Nephron (organoid): ENCODE results near the gene TEDC1.
A peak's percentile ranks its signal among the peaks of the same experiment; 100 is the strongest.

ENCODE experiments used
- H3K27ac Mint-ChIP-seq, 3 experiments: 2 replicates each; pipeline ENCODE4 v1.8.0; 2020; ENCODE audit warnings: mixed read lengths in 3 of 3, mild to moderate bottlenecking in 2 of 3, moderate library complexity in 1 of 3
- H3K27me3 Mint-ChIP-seq: 2 replicates; pipeline ENCODE4 v1.8.0; 2021; ENCODE audit warnings: low read depth, mild to moderate bottlenecking, moderate library complexity, mixed read lengths
- H3K36me3 Mint-ChIP-seq: 2 replicates; pipeline ENCODE4 v1.8.0; 2020; ENCODE audit warnings: low read depth, mixed read lengths
- H3K4me1 Mint-ChIP-seq: 2 replicates; pipeline ENCODE4 v1.8.0; 2020; ENCODE audit warnings: mixed read lengths
- H3K4me3 Mint-ChIP-seq, 3 experiments: 2 replicates each; pipeline ENCODE4 v1.8.0; 2020; ENCODE audit warnings: mild to moderate bottlenecking in 3 of 3, mixed read lengths in 3 of 3, moderate library complexity in 2 of 3
- H3K9me3 Mint-ChIP-seq: 2 replicates; pipeline ENCODE4 v1.8.0; 2020; ENCODE audit warnings: mixed read lengths
- CTCF ChIP-seq, 3 experiments: fragments of 200-600 bp; sonication (generic); IDR thresholded peaks; one replicate each; pipeline ENCODE4 v1.5.0; 2021; ENCODE audit warnings: antibody characterized with exemption in 3 of 3; ENCODE audit not compliant: unreplicated experiment in 3 of 3

Gene TEDC1

GRCh38 chr14:105480807-105481801 is 9.9 kb upstream of the TEDC1 start:
- no peaks in the 10 kb centered on the region for H3K36me3 Mint-ChIP-seq
- H3K4me1 Mint-ChIP-seq, result peaks cover 32% of the 10 kb centered on the region
- H3K4me3 Mint-ChIP-seq, result peak overlapping the region; percentile 64 to 69 (median 68)
- peak; percentile 99 for TF ChIP-seq CTCF (IDR thresholded peaks at IDR 0.05; ENCODE audit: unreplicated experiment in 3 of 3)
- H3K27me3 Mint-ChIP-seq, result peaks cover 61% of the 10 kb centered on the region
- peak overlapping the region; percentile 82 to 97 (median 95) for H3K27ac Mint-ChIP-seq
- H3K9me3 Mint-ChIP-seq, result no peaks in the 10 kb centered on the region

- Mint-ChIP-seq H3K4me1 (peaks cover 32% of the 10 kb centered on the region), H3K9me3 (no peaks in the 10 kb centered on the region), H3K36me3 (no peaks in the 10 kb centered on the region), H3K4me3 (peak overlapping the region; percentile 60 to 74 (median 71)), H3K27ac (peak overlapping the region; percentile 75 to 98 (median 97)), H3K27me3 (peaks cover 64% of the 10 kb centered on the region)
- TF ChIP-seq CTCF (IDR thresholded peaks at IDR 0.05; ENCODE audit: unreplicated experiment in 3 of 3), result no peak
Measured at GRCh38 chr14:105481886-105482457, 9.1 kb upstream of the TEDC1 start.

DNA sequence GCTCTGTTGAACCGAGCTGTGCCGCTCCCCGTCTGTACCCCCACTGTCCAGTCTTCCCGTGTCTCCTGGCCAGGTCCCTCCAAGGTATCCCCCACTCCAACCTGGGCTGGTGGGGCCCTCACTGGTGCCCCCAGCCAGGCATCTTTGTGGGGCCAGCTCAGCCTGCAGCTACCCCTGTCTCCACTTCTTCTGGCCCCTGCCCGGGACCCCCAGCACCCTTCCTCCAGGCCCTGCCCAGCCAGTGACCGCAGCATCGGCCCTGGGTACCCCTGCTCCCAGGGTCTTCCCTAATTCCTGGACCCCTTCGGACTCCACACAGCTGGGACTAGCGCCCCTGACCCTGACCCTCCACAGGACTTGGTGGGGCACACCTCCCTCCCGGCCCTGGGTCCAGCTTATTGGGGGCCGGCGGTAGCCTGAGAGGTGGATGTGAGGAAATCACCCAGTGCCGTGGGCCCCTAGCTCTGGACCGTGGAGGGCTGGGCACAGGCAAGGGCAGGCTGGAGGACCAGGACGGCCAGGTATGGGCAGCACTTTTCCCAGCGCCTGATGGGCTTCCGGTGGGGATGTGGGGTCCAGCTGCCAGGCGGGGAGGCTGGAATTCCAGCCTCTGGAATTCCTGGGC is 8.4 kb upstream of the TEDC1 start:
- Mint-ChIP-seq H3K27ac (peak overlapping the region; percentile 75 to 98 (median 97)), H3K9me3 (no peaks in the 10 kb centered on the region), H3K4me1 (peaks cover 27% of the 10 kb centered on the region), H3K36me3 (no peaks in the 10 kb centered on the region), H3K4me3 (peak overlapping the region; percentile 60 to 74 (median 71)), H3K27me3 (peaks cover 58% of the 10 kb centered on the region)
- TF ChIP-seq CTCF (IDR thresholded peaks at IDR 0.05; ENCODE audit: unreplicated experiment in 3 of 3), result no peak

GRCh38 chr14:105483300-105484068 is 7.6 kb upstream of the TEDC1 start:
- no peak for TF ChIP-seq CTCF (IDR thresholded peaks at IDR 0.05; ENCODE audit: unreplicated experiment in 3 of 3)
- Mint-ChIP-seq H3K36me3 (no peaks in the 10 kb centered on the region), H3K4me3 (no peak overlapping the region), H3K27me3 (peaks cover 64% of the 10 kb centered on the region), H3K4me1 (peaks cover 27% of the 10 kb centered on the region), H3K27ac (no peak overlapping the region), H3K9me3 (no peaks in the 10 kb centered on the region)

DNA sequence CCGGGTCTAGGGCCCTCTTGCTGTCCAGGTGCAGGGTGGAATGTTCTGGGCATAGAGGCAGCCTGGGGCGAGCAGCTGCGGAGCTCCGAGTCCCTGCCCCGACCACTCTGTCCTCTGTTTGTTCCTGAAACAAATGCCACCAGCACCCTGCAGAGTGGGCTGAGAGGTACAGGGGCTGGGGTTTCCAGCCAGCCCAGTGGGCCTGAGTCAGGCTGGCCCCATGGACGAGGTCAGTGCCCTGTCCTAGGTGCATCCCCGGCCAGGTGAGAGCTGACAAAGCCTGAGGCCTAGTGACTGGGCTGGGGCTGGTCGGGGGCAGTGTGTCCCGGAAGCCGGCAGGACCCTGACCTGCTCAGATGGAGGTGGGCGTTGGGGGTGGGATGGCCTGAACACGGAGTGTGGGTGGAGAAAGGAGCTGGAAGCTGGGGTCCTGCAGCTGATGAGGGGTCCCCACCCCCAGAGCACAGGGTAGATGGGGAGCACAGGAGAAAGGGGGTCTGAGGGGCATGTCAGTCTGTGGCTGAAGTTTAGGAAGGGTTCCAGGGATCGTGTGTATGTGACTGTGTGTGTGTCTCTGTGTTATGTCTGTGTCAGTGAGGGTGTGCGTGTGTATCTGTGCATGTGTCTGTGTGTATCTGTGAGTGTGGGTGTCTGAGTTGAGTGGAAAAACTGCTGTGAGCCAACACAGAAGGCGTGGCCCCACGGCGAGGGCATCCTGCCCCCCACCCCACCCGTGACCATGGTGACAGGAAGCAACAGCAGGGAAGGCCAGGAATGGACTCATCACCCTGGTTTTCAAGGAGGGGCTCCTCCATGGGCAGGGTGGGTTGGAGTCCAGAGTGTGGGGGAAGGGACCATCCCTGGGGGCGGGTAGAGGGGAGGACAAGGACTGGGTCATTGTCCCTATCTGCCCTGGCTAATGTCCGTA is 6.7 kb upstream of the TEDC1 start:
- H3K27me3 Mint-ChIP-seq, result peaks cover 67% of the 10 kb centered on the region
- H3K36me3 Mint-ChIP-seq, result no peaks in the 10 kb centered on the region
- H3K4me3 Mint-ChIP-seq, result peak overlapping the region in 2 of 3 experiments; percentile 4 to 73
- TF ChIP-seq CTCF (IDR thresholded peaks at IDR 0.05; ENCODE audit: unreplicated experiment in 3 of 3), result no peak
- peak overlapping the region in 2 of 3 experiments; percentile 44 to 51 for H3K27ac Mint-ChIP-seq
- H3K4me1 Mint-ChIP-seq, result peaks cover 28% of the 10 kb centered on the region
- H3K9me3 Mint-ChIP-seq, result no peaks in the 10 kb centered on the region
